Measurements from ENCODE around the gene ADCY6. TPM values are rescaled to one million over a fixed set of nuclear protein-coding genes. Genes with fewer than 3 reads are reported as not detected.
"Not testable (repeated sequence)": the region's sequence is repeated elsewhere in the genome, so short reads cannot be mapped to it uniquely, and the experiment has no call there.

Gene ADCY6
- total RNA-seq, 4 donors from 2014 or later, result 23.6 to 45.5 (median 30.3) TPM

DNA sequence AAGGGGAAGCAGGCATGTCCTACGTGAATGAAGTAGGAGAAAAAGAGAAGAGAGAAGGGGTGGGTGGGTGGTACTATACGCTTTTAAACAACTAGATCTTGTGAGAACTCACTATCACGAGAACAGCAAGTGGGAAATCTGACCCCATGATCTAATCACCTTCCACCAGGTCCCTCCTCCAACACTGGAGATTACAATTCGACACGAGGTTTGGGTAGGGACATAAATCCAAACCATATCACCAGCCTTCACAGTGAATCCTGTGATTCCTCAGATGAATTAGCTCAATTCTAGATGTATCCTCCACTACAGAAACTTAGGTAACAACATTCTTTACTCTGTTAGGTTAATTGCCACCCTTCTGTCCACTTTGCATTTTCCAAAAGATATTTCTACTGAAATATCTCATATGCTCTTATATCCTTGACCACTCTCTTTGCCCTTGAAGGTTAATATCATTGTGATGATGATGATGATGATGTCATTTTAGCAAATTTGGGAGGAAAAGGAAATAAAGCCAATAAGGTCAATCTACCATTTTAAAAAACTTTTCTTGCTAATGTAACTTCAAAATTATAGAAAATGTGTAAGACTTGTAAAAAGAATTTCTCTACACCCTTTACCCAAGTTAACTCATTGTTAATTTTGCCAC, 49.1 kb downstream of the ADCY6 start:
- no peak for DNase-seq

DNA sequence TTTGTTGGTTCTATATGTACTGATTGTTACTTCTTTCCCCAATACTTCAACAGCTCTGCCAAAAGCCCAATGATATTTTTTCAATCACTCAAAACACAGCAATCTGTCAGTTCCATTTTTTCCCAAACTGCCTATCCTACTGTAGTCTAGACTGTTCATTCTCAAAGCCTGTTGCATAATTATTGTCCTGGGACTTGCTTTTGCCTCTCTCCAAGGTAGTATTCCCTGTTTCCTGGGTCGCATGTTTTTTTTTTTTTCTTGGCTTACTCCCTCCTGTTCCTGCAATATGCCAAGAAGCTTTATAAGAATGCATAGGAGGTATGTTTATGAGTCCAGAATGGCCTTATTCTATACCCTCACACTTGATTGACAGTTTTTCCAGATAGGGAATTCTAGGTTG, 52.4 kb downstream of the ADCY6 start:
- Histone ChIP-seq H3K4me1 (no peaks in the 10 kb centered on the region), H3K27me3 (no peaks in the 10 kb centered on the region), H3K36me3 (no peaks in the 10 kb centered on the region), H3K4me3 (replicated peaks in 1 of 3) (no peak overlapping the region), H3K9me3 (no peaks in the 10 kb centered on the region), H3K27ac (no peak overlapping the region)
- no peak for TF ChIP-seq POLR2A (IDR thresholded peaks at IDR 0.05)
- TF ChIP-seq, protein P1, sequence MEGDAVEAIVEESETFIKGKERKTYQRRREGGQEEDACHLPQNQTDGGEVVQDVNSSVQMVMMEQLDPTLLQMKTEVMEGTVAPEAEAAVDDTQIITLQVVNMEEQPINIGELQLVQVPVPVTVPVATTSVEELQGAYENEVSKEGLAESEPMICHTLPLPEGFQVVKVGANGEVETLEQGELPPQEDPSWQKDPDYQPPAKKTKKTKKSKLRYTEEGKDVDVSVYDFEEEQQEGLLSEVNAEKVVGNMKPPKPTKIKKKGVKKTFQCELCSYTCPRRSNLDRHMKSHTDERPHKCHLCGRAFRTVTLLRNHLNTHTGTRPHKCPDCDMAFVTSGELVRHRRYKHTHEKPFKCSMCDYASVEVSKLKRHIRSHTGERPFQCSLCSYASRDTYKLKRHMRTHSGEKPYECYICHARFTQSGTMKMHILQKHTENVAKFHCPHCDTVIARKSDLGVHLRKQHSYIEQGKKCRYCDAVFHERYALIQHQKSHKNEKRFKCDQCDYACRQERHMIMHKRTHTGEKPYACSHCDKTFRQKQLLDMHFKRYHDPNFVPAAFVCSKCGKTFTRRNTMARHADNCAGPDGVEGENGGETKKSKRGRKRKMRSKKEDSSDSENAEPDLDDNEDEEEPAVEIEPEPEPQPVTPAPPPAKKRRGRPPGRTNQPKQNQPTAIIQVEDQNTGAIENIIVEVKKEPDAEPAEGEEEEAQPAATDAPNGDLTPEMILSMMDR (IDR thresholded peaks at IDR 0.05), result no peak
- DNase-seq, result no peak
- WGBS, 2 donors, result 33 to 56% methylated on average over 1 of the region's 1 CpG
- intact Hi-C loops (cut with DNase I), result no loop called here

More for the DNA sequence above, 49.1 kb downstream of the ADCY6 start:
- H3K36me3 ChIP-seq, result no peaks in the 10 kb centered on the region
- H3K27ac ChIP-seq, result no peak overlapping the region
- intact Hi-C loops (cut with DNase I), result no loop called here
- H3K27me3 ChIP-seq, result no peaks in the 10 kb centered on the region
- no peak overlapping the region for H3K4me3 ChIP-seq (replicated peaks in 1 of 3)
- H3K9me3 ChIP-seq, result no peaks in the 10 kb centered on the region
- WGBS, 2 donors, result 58 to 60% methylated on average over 5 of the region's 5 CpGs
- TF ChIP-seq POLR2A (IDR thresholded peaks at IDR 0.05), result no peak
- TF ChIP-seq, protein P1 (IDR thresholded peaks at IDR 0.05), result no peak
- H3K4me1 ChIP-seq, result no peaks in the 10 kb centered on the region

DNA sequence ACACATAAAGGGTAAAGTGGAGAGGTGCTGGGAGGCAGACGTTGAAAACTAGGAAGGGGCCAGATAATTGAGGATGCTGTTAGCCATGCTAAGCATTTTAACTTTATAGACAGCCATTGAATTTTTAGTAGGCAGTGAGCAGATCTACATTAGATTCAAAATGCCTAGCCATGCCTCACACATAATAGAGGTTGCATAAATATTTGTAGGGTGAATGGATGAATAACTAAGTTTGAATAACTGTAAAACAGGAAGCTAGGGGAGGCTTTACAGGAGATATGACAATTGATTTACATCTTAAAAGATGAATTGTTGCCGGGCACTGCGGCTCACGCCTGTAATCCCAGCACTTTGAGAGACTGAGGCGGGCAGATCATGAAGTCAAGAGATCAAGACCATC, 60.1 kb downstream of the ADCY6 start:
- Histone ChIP-seq H3K4me1 (no peaks in the 10 kb centered on the region), H3K36me3 (no peaks in the 10 kb centered on the region), H3K27ac (no peak overlapping the region), H3K9me3 (no peaks in the 10 kb centered on the region), H3K27me3 (no peaks in the 10 kb centered on the region), H3K4me3 (replicated peaks in 1 of 3) (no peak overlapping the region)
- no peak for DNase-seq
- no peak for TF ChIP-seq POLR2A (IDR thresholded peaks at IDR 0.05)
- TF ChIP-seq, protein P1 (IDR thresholded peaks at IDR 0.05), result no peak
- intact Hi-C loops (cut with DNase I), result no loop called here
- WGBS, 2 donors, result 83 to 85% methylated on average over 5 of the region's 5 CpGs

DNA sequence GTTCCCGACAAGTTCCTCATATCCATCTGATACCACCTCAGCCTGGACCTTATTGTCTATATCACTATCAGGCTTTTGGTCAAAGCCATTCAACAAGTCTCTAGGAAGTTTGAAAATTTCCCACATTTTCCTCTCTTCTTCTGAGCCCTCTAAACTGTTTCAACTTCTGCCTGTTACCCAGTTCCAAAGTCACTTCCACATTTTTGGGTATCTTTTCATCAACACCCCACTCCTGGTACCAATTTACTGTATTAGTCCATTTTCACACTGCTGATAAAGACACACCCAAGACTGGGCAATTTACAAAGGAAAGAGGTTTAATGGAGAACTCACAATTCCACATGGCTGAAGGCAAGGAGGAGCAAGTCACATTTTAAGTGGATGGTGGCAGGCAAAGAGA, 68.2 kb downstream of the ADCY6 start:
- H3K9me3 ChIP-seq; H3K4me1 ChIP-seq; H3K27ac ChIP-seq; intact Hi-C loops (cut with DNase I); H3K36me3 ChIP-seq; H3K4me3 ChIP-seq (replicated peaks in 1 of 3); DNase-seq; H3K27me3 ChIP-seq: not testable (repeated sequence)
- 96 to 100% methylated on average over 1 of the region's 1 CpG for WGBS, 2 donors

DNA sequence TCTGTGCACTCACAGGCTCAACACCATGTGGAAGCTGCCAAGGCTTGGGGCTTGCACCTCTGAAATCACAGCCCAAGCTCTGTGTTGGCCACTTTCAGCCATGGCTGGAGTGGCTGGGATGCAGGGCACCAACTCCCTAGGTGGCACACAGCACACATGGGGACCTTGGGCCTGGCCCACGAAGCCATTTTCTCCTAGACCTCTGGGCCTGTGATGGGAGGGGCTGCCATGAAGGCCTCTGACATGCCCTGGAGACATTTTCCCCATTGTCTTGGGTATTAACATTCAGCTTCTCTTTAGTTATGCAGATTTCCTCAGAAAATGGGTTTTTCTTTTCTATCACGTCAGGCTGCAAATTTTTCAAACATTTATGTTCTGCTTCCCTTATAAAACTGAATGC, 68.7 kb downstream of the ADCY6 start:
- H3K27ac ChIP-seq; H3K9me3 ChIP-seq; H3K4me1 ChIP-seq; H3K4me3 ChIP-seq (replicated peaks in 1 of 3); intact Hi-C loops (cut with DNase I); H3K36me3 ChIP-seq; DNase-seq; H3K27me3 ChIP-seq: not testable (repeated sequence)
- 74 to 78% methylated on average over 2 of the region's 2 CpGs for whole genome bisulfite sequencing, 2 donors

DNA sequence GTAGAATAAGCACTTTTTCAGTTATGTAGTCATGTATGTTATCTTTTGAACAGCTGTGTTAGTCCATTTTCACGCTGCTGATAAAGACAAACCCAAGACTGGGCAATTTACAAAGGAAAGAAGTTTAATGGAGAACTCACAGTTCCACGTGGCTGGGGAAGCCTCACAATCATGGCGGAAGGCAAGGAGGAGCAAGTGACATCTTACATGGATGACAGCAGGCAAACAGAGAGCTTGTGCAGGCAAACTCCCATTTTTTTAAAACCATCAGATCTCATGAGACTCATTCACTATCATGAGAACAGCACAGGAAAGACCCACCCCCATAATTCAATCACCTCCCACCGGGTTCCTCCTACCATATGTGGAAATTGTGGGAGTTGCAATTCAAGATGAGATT, 69.9 kb downstream of the ADCY6 start:
- H3K4me3 ChIP-seq (replicated peaks in 1 of 3); H3K27ac ChIP-seq; DNase-seq; H3K27me3 ChIP-seq; H3K9me3 ChIP-seq; intact Hi-C loops (cut with DNase I); H3K36me3 ChIP-seq: not testable (repeated sequence)
- WGBS, 2 donors, result 88 to 92% methylated on average over 4 of the region's 4 CpGs
- peaks cover 10 to 15% of the 10 kb centered on the region in 2 donors for H3K4me1 ChIP-seq
